A549 treated with Mapracorat at 1 μM for 4 hours (cell line): ENCODE data around the gene RASSF4. TPM values are rescaled to one million over a fixed set of nuclear protein-coding genes. Genes with fewer than 3 reads are reported as not detected.

Experiments used
- total RNA-seq: library from RNA; stranded (reverse); fragments of 200-300 nt; extraction: Qiagen RNA extraction; gene quantifications from 5 replicates; pipeline ENCODE4 v1.2.3, GENCODE V29; 2022

RASSF4 gene, protein sequence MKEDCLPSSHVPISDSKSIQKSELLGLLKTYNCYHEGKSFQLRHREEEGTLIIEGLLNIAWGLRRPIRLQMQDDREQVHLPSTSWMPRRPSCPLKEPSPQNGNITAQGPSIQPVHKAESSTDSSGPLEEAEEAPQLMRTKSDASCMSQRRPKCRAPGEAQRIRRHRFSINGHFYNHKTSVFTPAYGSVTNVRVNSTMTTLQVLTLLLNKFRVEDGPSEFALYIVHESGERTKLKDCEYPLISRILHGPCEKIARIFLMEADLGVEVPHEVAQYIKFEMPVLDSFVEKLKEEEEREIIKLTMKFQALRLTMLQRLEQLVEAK
- 2.9 to 4.1 TPM (median 3.6 TPM) in 5 replicates for total RNA-seq

DNA sequence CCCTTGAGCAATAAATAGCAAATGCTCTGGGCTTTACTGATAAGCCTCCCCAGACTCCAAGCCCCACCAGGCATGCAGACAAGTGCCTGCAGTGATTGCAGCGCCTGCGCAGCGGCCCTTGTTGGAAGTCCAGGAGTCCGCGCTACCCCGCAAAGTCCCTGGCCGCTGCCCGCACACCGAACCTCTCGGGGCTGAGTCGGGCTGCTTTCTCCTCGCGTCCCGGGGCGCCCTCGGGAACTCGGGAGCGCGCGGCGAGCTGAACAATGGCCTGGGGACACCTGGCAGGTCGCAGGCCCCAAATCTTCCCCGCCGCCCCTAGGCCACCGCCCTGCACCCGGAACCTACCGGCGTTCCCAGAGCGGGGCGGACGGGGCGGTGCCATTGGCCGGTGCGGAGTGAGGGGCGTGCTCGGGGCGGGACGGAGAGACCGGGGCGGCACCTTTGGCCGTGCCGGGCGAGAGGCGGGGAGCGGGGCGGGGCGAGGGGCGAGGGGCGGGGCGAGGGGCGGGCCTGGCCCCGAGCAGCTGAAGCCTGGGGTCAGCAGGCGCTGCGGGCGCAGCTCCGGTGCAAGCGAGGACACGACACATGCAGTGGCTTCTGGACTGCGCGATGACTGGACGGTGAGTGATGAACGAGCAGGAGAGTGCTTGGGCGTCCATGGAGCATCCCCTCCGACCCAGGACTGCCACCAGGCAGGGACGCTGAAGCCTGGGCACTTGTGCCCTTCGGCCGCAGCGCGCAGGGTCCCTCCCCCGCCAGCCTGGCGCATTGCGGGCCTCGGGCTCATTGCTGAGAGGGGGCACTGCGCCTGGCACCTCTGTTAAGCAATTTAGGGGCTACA lies at the start of gene RASSF4:
TSS of gene RASSF4 (plus strand) at position 556 of the 841 bp plus-strand sequence. CDS start 10,401 bp downstream, outside the sequence.

GRCh38 chr10:44911081-44911540 lies 48.5 kb upstream of the RASSF4 start, which contains the start of gene TMEM72:
Gene TMEM72, plus strand, starts transcription at chr10:44911337. Its CDS starts 176 bp downstream, at chr10:44911513.

GRCh38 chr10:44978570-44979280 lies 19.1 kb downstream of the RASSF4 start, which contains the start of gene DEPP1:
Gene DEPP1, minus strand, starts transcription at chr10:44978809. Its CDS starts 779 bp downstream, at chr10:44978030.

DNA sequence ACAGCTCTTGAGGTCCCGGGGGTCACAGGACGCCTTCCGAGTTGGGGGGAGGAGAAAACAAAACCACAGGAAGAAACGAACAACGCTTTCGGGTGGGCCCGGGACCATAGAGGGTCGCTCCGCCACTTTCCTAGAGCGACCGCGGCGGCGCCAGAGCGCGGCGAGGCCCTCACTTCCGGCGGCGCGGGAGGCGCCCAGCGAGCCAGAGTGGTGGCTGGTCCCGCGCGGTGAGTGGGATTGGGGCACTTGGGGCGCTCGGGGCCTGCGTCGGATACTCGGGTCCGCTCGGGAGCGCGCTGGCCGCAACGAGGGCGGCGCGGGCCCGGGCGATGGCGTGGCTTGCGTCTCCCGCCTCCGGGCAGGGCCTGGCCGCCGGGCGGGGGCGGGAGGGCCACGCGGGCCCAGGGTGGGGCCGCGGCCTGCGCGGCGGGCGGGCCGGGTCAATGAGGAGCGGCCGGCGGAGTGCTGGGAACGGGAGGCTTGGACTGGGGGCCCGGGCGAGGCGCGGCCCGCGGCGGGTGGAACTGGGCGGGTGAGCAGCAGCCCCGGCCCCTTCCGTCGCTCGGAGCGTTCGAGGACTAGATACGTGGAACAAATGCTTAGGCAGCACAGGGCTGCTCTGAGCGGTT lies 41.3 kb downstream of the RASSF4 start, which contains the start of gene ZNF22:
TSS of gene ZNF22 (plus strand) at position 172 of the 629 bp plus-strand sequence. CDS start 2,446 bp downstream, outside the sequence.

Other genes with a start within 250 kb of the RASSF4 start
- not detected in 5 replicates for gene TMEM72, start 48.5 kb upstream of the RASSF4 start, total RNA-seq
- gene DEPP1, start 19.0 kb downstream of the RASSF4 start, total RNA-seq = 1.6 to 2.5 TPM (median 2.0 TPM) in 5 replicates
- gene ZNF22, start 41.1 kb downstream of the RASSF4 start, total RNA-seq = 5.3 to 6.6 TPM (median 5.8 TPM) in 5 replicates